Measurements from ENCODE around the gene RNF144B.

RNF144B gene

GRCh38 chr6:18347021-18347577, 40.1 kb upstream of the RNF144B start:
- TF ChIP-seq CTCF (IDR thresholded peaks at IDR 0.05; ENCODE audit: insufficient read depth, low read length, missing control alignments), result no peak
- peak; percentile 50 for DNase-seq (ENCODE audit: low read depth, low spot score)
- H3K4me3 ChIP-seq (ENCODE audit: low read depth, low read length), result no peak overlapping the region
- POLR2A ChIA-PET, result no interaction called here
- CTCF ChIA-PET, result interaction anchor here (1.4 to 2.6 kb wide), 3 partner anchors 13 to 156 kb away, joined by 6 to 13 read pairs (median 9); no protein-coding TSS in a partner anchor

- DNase-seq (ENCODE audit: low read depth, low spot score), result no peak
- POLR2A ChIA-PET, result no interaction called here
- no peak overlapping the region for H3K4me3 ChIP-seq (ENCODE audit: low read depth, low read length)
- CTCF ChIA-PET, result interaction anchor here (1.0 to 2.6 kb wide), 3 partner anchors 25 to 157 kb away, joined by 3 to 13 read pairs (median 3); no protein-coding TSS in a partner anchor
- no peak for TF ChIP-seq CTCF (IDR thresholded peaks at IDR 0.05; ENCODE audit: insufficient read depth, low read length, missing control alignments)
These were observed 39.3 kb upstream of the RNF144B start for GRCh38 chr6:18347866-18348265.

- DNase-seq (ENCODE audit: low read depth, low spot score), result no peak
- no peak overlapping the region for H3K4me3 ChIP-seq (ENCODE audit: low read depth, low read length)
- TF ChIP-seq CTCF (IDR thresholded peaks at IDR 0.05; ENCODE audit: insufficient read depth, low read length, missing control alignments), result no peak
- ChIA-PET CTCF (interaction anchor here (0.8 to 1.5 kb wide), 3 partner anchors 9 to 154 kb away, joined by 3 read pairs; no protein-coding TSS in a partner anchor), POLR2A (no interaction called here)
These were observed 37.8 kb upstream of the RNF144B start for GRCh38 chr6:18349386-18349785.

GRCh38 chr6:18350271-18350670, 36.9 kb upstream of the RNF144B start:
- no peak for DNase-seq (ENCODE audit: low read depth, low spot score)
- no peak overlapping the region for H3K4me3 ChIP-seq (ENCODE audit: low read depth, low read length)
- ChIA-PET POLR2A (no interaction called here), CTCF (interaction anchor here (1.5 kb wide), 1 partner anchor 10 kb away, joined by 3 read pairs; no protein-coding TSS in a partner anchor)
- no peak for TF ChIP-seq CTCF (IDR thresholded peaks at IDR 0.05; ENCODE audit: insufficient read depth, low read length, missing control alignments)

DNA sequence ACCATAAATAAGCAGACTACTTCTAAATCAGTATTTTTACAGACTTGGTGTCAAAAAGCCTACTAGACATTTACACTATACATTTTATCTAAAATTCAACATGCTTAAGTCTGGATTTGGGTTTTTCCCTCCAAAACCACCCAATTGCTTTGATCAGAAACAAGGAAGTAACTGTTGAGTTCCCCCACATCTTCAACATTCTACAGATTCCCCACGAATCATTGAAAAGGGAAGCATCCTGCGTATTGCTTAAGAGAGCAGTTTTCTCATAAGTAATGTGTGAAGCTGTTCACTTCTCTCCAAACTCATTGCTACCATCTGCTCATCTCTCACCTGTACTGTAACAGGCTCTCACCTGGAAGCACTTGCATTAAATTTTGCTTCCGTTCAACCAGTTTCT, 36.4 kb upstream of the RNF144B start:
- CTCF ChIA-PET, result interaction anchor here (1.5 kb wide), 1 partner anchor 10 kb away, joined by 3 read pairs; no protein-coding TSS in a partner anchor
- no peak for TF ChIP-seq CTCF (IDR thresholded peaks at IDR 0.05; ENCODE audit: insufficient read depth, low read length, missing control alignments)
- POLR2A ChIA-PET, result no interaction called here
- DNase-seq (ENCODE audit: low read depth, low spot score), result no peak
- no peak overlapping the region for H3K4me3 ChIP-seq (ENCODE audit: low read depth, low read length)

- no peak for DNase-seq (ENCODE audit: low read depth, low spot score)
- no peak for TF ChIP-seq CTCF (IDR thresholded peaks at IDR 0.05; ENCODE audit: insufficient read depth, low read length, missing control alignments)
- no peak overlapping the region for H3K4me3 ChIP-seq (ENCODE audit: low read depth, low read length)
- POLR2A ChIA-PET, result no interaction called here
- CTCF ChIA-PET, result no interaction called here
These were observed 35.1 kb upstream of the RNF144B start for GRCh38 chr6:18352001-18352400.

All from AG04449 (cell line).